Lower leg skin (tissue), 3 donors: ENCODE measurements around the gene CMIP.

Experiments used
- CTCF ChIP-seq, 3 donors: fragments of 450-650 bp; IDR thresholded peaks; one replicate each; pipeline ENCODE4 v1.5.1; 2016; ENCODE audit warnings: antibody characterized with exemption in 3 of 3, mild to moderate bottlenecking in 3 of 3, moderate library complexity in 2 of 3
- POLR2A ChIP-seq, 2 donors: fragments of 450-650 bp; IDR thresholded peaks; one replicate each; pipeline ENCODE4 v1.6.1; 2016 to 2017; ENCODE audit warnings: antibody characterized with exemption in 2 of 2, mild to moderate bottlenecking in 1 of 2, moderate library complexity in 1 of 2

- TF ChIP-seq CTCF (IDR thresholded peaks at IDR 0.05) (no peak), POLR2A (IDR thresholded peaks at IDR 0.05) (no peak)
Observed at GRCh38 chr16:81606039-81606438, 161.4 kb downstream of the CMIP start.
